Stimulated activated CD4-positive, alpha-beta T cell treated with anti-CD3 and anti-CD28 coated beads, Interleukin-4, amount 100 ng/mL, for 24 hours (primary cell): ENCODE results near the gene BRIP1.
"Not testable (repeated sequence)": the region's sequence is repeated elsewhere in the genome, so short reads cannot be mapped to it uniquely, and the experiment has no call there.

ENCODE experiments used
- DNase-seq: peaks from one replicate; pipeline ENCODE4 v3.0.0-alpha.2; 2020

Gene BRIP1

DNA sequence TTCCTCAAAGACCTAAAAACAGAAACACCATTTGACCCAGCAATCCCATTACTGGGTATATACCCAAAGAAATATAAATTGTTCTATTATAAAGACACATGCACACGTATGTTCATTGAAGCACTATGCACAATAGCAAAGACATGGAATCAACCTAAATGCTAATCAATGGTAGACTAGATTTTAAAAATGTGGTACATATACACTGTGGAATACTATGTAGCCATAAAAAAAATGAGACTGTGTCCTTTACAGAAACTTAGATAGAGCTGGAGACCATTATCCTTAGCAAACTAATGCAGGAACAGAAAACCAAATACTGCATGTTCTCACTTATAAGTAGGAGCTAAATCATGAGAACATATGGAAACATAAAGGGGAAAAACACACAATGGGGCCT is 36.5 kb downstream of the BRIP1 start:
- DNase-seq = not testable (repeated sequence)

DNA sequence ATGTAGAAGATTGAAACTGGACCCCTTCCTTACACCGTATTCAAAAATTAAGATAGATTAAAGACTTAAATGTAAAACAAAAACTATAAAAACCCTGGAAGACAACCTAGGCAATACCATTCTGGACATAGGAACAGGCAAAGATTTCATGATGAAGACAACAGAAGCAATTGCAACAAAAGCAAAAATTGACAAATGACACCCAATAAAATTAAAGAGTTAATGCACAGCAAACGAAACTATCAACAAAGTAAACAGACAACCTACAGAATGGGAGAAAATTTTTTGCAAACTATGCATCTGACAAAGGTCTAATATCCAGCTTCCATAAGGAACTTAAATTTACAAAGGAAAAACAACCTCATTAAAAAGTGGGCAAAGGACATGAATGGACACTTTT is 37.1 kb downstream of the BRIP1 start:
- not testable (repeated sequence) for DNase-seq

DNA sequence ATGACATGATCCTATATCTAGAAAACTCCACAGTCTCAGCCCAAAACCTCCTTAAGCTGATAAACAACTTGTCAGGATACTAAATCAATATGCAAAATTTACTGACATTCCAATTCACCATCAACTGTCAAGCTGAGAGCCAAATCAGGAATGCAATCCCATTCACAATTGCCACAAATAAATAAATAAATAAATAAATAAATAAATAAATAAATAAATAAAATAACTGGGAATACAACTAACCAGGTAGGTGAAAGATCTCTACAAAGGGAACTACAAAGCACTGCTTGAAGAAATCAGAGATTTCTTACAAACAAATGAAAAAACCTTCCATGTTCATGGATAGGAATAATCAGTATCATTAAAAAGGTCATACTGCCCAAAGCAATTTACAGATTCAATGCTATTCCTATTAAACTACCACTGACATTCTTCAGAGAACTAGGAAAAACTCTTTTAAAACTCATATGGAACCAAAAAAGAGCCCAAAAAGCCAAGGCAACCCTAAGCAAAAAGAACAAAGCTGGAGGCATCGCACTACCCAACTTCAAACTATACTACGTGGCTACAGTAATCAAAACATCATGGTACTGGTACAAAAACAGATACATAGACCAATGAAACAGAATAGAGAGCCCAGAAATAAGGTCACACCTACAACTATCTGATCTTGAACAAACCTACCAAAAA is 37.7 kb downstream of the BRIP1 start:
- no peak for DNase-seq

DNA sequence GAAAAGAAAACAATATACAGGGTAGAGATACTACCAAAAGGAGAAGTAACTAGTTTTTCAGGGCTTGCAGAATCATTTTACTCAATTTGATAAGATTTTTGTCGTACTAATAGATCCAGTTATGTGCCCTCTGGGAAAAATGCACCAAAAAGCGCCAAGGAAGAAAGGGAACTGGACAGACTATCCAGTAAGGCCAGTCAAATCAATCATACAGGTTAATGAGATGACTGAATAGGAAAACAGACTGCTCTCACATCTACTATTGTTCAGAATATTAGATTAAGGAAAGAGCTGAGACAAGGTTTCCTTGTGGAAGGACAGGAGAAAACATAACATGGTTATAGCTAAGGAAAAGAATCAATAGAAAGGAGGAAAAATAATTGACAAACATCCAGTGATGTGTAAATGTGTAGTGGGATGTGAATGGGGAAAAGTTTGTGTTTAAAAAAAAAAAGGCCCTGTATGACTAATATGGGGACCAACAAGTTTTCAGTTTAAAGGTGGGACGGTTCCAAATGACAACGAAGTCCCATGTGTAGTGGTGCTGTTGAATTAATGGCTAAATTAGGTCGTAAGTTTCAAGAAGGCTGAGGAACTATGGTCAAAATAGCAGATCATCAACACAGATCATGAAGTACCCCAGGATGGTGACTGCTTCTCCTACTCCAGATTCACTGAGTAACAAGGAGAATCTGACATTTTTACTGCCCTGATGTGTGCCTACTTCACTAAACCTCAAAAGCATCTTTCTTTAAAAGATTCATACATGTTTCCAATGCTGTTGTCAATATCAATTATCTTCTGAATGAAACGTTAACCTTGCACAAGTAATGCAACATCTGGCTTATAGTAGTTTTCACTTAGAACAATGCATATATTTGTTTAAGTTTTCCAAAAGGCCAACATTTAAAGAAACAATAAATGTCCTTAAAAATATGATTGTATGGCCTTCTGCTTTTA is 40.7 kb downstream of the BRIP1 start:
- no peak for DNase-seq

DNA sequence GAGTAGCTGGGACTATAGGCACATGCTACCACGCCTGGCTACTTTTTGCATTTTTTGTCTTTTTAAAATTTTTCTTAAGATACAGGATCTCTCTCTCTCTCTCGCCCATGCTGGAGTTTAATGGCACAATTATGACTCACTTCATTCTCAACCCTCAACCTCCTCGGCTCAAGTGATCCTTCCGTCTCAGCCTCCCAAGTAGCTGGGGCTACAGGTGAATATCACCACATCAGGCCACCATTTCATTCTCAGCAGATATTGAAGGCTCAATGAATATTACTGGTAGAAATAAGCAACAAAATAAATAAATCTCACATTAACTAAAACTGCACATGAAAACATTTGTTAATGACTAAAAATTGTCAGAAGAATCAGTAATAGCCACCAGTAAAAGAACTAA is 41.7 kb downstream of the BRIP1 start:
- no peak for DNase-seq

DNA sequence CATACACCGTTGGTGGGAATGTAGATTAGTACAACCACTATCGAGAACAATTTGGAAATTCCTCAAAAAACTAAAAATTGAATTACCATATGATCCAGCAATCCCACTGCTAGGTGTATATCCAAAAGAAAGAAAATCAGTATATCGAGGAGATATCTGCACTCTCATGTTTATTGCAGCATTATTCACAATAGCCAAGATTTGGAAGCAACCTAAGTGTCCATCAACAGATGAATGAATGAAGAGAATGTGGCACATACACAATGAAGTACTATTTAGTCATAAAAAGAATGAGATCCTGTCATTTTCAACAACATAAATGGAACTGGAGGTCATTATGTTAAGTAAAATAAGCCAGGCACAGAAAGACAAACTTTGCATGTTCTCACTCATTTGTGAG is 44.1 kb downstream of the BRIP1 start:
- DNase-seq = not testable (repeated sequence)

DNA sequence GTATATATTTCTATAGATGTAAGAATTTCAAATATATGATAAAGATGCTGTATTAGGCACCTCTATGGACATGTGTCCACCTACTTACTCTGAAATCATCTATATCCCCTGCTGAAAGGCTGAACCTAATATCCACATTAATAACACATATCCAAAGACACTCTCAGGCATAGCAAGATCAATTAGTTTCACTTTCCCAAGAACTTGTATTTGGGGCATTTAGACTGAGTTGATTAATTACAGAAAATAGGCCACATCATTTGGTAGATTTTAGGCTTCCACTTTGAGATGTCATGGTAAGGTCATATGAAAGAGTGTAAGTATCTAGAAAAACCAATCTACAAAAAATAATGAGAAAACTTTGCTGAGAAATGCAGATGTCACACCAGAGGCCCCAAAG is 45.1 kb downstream of the BRIP1 start:
- no peak for DNase-seq

DNA sequence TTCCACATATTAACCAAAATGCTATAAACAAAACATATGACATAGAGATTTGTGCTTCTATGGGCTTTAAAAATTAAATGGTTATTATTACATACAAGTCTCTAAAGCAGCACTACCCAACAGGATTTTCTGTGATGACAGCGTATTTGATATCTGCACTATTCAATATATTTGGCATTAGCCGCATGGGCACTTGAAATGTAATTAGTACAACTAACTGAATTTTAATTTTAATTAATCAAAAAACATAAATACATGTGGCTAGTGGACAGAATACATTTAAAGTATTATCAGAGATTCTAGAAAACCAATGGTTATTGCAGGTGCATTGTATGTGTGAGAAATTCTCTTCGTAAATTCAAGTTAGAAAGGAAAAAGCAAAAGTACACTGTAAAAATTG is 45.9 kb downstream of the BRIP1 start:
- no peak for DNase-seq

DNA sequence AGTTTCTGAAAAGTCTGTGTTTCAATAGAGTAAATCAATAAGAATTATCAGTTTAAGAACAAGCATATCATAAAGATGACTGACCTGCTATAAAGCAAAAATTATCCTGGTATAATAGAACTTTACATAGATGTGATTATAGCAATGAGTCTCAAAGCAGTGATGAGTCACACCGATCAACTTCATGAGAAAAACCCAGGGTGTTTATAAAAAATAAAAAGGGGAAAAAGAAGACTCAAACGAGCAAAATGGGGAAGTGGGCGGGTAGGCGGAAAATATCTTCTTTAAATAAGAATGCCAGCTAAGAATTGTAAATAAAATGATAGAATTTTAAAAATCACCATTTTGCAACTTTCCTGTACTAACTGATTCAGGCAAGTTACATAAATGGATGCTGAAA is 46.8 kb downstream of the BRIP1 start:
- no peak for DNase-seq

DNA sequence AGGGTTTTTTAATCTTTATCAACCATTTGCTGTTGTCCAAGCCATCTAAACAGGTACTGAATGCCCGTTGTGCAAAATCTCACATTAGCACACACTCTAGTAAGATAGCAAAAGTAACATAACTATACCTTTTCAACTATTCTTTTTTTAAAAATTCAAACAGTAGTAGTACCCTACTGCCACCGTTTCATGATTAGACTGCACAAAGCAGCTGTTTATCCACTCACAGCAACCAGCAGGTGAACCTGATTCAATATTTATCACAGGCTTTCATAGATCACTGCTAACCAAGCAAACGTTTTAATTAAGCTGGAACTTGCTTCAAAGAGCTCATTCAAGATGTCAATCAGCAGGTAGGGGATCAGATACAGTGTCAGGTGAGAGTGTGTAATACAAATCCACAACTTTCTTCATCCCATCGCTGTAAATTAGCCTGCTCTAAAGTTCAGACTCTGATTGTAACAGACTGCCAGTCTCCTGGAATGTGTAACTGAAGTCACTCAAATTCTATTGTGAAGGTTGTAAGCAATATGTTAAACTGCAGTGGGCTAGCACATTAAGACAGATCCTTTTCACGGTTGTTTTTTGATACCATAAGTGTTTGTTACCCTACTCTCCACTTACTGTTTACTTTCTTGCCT is 47.3 kb downstream of the BRIP1 start:
- no peak for DNase-seq

DNA sequence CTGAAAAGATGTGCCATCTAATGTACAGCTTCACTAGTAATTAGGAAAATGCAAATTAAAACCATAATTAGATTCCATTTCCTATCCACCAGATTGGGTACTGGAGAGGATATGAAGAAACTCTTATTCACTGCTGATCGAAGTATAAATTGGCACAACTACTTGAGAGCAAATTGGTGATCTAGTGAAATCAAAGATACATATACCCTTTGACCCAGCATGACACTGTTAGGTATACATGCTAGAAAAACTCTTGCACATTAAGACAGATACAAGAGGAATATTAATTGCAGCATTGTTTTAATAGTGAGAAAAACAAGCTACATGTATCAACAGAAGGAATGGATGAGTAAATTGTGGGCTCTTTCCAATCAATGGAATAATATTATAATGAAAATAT is 48.8 kb downstream of the BRIP1 start:
- no peak for DNase-seq

DNA sequence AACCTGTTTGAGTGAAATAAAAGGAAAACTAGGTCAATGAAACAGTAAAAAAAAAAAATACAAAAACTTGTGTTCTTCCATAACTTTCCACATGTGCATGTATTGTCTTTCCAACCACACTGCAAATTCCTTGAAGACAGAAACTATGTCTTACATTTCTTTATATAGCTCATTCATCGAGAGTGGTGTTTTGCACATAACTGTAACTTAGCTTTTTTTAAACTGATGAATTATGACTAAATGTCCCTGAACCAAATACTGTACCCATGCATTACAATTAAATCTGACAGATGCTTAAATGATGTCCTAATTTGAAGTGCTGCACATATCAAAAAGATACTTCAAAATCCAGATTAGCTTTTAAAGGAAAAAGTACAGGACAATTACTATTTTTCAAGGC is 50.1 kb downstream of the BRIP1 start:
- no peak for DNase-seq

DNA sequence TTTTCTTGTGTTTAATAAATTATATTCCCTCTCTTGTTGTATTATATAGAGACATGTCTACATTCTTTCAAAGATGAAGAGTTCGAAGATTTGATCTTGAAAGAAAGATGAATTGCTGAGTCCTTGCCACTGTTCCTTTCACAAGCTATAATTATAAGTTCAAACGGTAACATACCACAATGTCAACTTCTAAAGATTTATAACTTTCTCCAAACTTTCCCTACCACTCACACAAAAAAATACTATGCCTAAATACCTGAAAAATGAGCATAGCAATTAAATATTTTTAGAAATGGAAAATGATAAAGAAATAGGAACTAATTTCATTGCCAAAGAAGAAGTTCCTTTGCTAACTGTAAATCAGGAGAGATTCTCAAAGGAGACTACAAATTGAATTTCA is 50.6 kb downstream of the BRIP1 start:
- no peak for DNase-seq

DNA sequence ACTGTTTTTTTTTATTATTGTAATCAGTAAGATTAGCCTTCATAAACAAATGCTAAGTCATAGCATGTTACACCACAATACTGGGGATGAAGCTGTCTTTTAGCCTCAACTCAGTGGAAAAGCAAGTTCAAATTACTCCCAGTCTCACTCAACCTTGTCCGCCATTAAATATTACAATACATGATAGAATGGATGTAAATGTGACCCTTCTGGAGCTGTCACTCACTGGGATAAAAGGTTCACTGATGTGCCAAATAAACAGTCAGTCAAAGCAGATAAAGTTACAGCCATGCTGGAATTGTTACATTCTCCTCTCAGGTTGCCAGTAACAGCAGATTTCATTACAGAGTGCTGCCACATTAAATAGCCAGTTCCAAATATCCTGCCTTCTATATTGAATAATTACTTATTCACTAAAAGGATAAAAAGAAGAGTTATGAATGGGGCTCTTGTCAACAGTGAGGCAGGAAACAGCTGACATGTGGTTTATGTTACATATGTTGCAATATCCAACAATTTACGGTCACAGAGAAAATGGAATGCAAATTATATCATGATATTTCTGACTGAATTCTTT is 53.4 kb downstream of the BRIP1 start:
- DNase-seq = no peak

DNA sequence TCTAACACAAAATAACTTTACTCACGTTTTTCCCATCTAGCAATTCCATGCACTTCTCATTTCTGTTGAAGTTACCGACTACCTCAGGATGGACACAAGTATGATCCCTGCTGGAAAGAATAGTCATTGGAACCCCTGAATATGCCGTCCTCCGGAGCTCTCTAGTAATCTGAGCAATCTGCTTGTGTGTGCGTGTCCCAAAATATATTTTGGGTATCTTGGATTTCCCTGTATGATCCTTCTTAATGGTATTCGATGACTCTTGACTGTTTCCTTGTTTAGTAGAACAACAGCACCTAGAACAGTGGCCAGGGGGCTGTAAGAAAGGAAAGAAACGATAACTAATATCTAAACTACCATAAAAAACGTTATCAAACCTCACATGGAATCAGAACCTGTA is 54.9 kb downstream of the BRIP1 start:
- no peak for DNase-seq

DNA sequence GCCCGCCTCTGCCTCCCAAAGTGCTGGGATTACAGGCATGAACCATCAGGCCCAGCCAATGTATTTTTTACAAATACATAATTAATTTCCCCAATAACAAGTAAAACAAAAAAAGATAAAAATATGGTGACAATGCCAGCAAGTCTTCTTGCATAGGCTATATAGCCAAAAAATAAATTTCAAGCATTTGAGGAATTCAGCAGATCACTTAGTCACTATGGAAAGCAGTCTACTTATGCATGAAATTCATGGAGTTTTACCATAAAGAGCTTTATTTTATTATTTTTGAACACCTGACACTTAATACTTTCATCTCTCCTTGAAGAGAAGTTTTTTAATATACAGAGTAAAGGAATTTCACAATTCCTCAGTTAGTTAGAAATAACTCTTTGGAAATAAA is 56.4 kb downstream of the BRIP1 start:
- no peak for DNase-seq

DNA sequence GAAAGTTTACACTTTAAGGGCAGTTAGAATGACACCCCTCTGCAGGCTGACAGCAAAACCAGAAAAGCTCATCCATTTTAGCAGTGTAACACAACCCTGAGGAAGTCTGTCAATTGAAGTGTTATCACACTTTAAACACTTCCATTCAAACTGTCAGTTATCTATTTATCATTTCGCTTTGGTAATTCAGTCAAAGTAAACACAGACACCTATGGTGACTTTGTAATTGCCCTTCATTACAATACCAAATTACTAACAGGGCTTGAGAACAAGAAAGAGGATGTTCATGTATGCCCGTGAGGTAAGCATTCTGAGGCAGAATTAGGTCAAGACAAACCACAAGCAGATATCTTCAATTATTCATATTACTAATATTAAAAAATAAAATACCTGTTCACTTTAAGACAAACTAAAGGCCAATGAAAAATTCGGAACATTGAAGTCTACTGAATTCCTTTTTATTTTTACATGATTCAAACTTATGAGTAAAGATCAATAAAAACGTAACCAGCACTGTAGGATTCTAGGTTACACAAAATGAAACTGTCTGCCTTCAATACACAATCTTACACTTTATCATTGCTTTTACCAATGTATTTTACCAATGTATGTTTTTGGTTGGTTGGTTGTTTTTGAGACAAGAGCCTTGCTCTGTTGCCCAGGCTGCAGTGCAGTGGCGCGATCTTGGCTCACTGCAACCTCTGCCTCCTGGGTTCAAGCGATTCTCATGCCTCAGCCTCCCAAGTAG is 57.1 kb downstream of the BRIP1 start:
- no peak for DNase-seq

DNA sequence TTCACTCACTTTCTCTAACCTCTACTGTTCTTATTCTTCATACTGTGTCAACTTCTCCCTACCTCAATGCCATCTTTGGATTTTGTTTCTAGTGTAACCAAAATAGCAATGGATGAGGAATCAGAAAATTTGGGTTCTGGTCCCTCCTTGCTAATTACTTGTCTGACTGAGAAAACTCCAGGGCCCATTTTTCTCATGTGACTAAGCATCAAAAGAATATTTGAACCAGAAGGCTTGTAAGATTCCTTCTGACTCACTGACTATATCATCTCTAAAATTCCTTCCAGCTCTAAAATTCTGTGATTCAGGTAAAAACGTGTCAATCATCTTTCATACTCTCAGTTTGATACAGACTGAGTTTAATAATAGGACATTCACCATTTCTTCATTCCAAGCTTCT is 57.9 kb downstream of the BRIP1 start:
- DNase-seq = no peak

DNA sequence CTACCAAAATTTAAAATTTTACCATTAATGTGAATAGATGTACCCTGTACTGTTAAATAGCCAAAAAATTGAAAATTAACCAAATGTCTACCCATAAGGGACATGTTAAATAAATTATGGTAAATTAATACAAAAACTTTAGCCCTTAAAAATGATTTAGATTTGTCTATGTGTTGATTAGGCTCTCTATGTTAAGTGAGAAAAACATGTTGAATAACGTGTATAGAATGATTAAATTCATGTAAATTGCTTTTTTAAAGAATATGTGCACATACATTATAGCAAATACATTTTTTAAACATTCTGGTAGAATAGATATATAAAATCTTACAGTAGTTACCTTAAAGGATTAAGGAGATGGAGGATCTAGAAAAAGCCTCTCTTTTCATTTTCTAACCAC is 59.5 kb downstream of the BRIP1 start:
- DNase-seq = no peak

DNA sequence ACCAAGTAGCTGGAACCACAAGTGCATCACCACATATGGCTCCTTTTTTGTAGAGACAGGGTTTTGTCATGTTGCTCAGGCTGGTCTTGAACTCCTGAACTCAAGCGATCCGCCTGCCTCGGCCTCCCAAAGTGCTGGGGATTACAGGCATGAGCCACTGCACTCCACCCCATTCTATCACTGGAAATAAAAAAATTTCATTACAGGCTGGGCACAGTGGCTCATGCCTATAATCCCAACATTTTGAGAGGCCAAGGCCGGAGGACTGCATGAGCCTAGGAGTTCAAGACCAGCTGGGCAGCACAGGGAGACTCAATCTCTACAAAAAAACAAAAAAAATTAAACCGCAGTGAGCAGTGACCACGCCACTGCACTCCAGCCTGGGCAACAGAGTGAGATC is 60.1 kb downstream of the BRIP1 start:
- no peak for DNase-seq

DNA sequence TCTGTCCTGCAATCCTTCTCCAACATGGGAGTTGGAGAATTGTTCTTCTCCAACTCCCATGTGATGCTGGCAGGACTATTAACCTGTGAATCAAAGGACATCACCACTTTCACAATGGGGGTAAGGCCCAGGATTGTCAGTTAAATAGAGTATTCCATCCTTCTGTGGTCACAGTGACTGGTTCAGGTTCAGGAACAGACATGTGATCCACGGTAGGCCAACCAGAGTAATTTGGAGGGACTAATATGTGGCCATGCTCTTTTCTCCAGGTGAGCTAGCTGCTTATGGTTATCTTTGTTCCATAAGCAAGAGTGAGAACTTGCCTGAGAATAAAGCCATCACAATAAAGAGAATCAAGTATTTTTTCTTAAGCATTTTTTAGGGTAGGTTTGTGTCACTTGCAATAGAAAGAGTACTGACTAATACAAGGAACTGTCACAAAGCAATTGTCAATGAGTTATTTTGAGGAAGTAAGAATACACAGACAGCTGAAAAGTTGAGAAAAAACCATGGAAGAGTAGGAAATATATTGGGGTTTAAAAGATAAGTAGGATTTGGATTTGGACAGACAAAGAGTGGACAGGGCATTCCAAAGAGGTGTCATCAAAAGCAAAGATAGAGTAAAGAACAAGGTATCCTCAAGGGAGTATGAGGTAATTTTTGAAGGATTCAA is 63.4 kb downstream of the BRIP1 start:
- DNase-seq = no peak

DNA sequence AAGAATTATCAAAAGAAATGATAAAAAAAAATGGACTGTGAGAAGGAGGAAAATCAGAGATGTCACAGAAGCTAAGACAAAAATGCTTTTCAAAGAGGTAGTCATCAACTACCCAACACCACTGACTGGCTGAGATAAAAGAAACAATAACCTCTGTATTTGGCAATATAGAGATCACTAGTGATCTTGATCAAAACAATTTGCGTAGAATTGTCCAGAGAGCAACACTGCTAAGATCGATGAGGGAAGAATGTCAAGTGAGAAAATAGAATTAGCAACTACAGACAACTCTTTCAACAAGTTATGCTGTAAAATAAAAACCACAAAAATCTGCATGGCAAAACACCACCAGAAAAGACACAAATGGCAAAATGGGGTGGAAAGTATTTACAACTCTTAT is 66.0 kb downstream of the BRIP1 start:
- DNase-seq = no peak
